Mucosa of descending colon (tissue), 3 donors: ENCODE data around the gene GPR68. TPM values are rescaled to one million over a fixed set of nuclear protein-coding genes. Genes with fewer than 3 reads are reported as not detected.
"Not testable (repeated sequence)": the region's sequence is repeated elsewhere in the genome, so short reads cannot be mapped to it uniquely, and the experiment has no call there.

Experiments
- ATAC-seq: fragments of 200-7000 bp; cut with Tn5 transposase; one replicate; pipeline ENCODE4 v1.9.1; 2020; ENCODE audit warnings: mild to moderate bottlenecking, moderate library complexity
- DNase-seq, 3 donors: peaks; one replicate each; pipeline ENCODE4 v3.0.0-alpha.2; 2020
- H3K36me3 ChIP-seq: fragments of 200-600 bp; one replicate; pipeline ENCODE4 v1.8.0; 2021; ENCODE audit warnings: low read depth, mild to moderate bottlenecking
- H3K4me1 ChIP-seq: fragments of 200-600 bp; one replicate; pipeline ENCODE4 v1.8.0; 2021; ENCODE audit warnings: low read depth, mild to moderate bottlenecking
- H3K4me3 ChIP-seq: fragments of 200-600 bp; one replicate; pipeline ENCODE4 v1.8.0; 2021; ENCODE audit warnings: mild to moderate bottlenecking
- H3K9me3 ChIP-seq: fragments of 200-600 bp; one replicate; pipeline ENCODE4 v1.8.0; 2021; ENCODE audit warnings: mild to moderate bottlenecking
- CTCF ChIP-seq: fragments of 200-600 bp; IDR thresholded peaks from one replicate; pipeline ENCODE4 v1.8.0; 2022; ENCODE audit warnings: antibody characterized with exemption, mild to moderate bottlenecking
- intact Hi-C, 2 donors: fragments of 100-400 bp; cut with DNase I in 1 of 2; cut with micrococcal nuclease in 1 of 2; formaldehyde crosslinking; loops; one replicate each; pipeline versions ENCODE4 v1.11.0 to v1.11.1; 2022; cut with DNase I, micrococcal nuclease
- total RNA-seq, 3 donors: library from RNA; stranded (reverse); fragmentation: NEBNext Ultra II Directional in 2 of 3; extraction: Animal tissue kit (Norgen Biotek cat#: 25700) in 2 of 3; gene quantifications; one replicate each; pipeline versions ENCODE4 v1.2.1 to v1.2.4, GENCODE V29; 2021 to 2023
- donor health status: DM: no; HTN: no; CAD: no; lungs with moderate emphysema.
- donor health status: DM: no; HTN: no; CAD: no.
- donor health status: DM: no; HTN: yes; CAD: no.

The GPR68 gene
- total RNA-seq, 3 donors from 2014 or later, result 1.4 to 2.4 (median 2.3) TPM

GRCh38 chr14:91202234-91202974 is 42.1 kb downstream of the GPR68 start:
- no peak overlapping the region for H3K4me3 ChIP-seq
- H3K36me3 ChIP-seq, result peaks cover 16% of the 10 kb centered on the region
- intact Hi-C loops, result no loop called here
- no peak for TF ChIP-seq CTCF
- no peaks in the 10 kb centered on the region for H3K4me1 ChIP-seq
- DNase-seq (peak in 1 of 3 donors; percentile 11), ATAC-seq (peak; percentile 42)
- peaks cover 14% of the 10 kb centered on the region for H3K9me3 ChIP-seq

GRCh38 chr14:91200802-91201201 is 43.7 kb downstream of the GPR68 start:
- DNase-seq, intact Hi-C loops, H3K4me3 ChIP-seq, H3K4me1 ChIP-seq, ATAC-seq: not testable (repeated sequence)
- peaks cover 14% of the 10 kb centered on the region for H3K9me3 ChIP-seq
- peaks cover 16% of the 10 kb centered on the region for H3K36me3 ChIP-seq

GRCh38 chr14:91197631-91198030 is 46.9 kb downstream of the GPR68 start:
- H3K4me1 ChIP-seq, result no peaks in the 10 kb centered on the region
- intact Hi-C loops, result no loop called here
- peaks cover 14% of the 10 kb centered on the region for H3K9me3 ChIP-seq
- H3K4me3 ChIP-seq, result no peak overlapping the region
- DNase-seq, result no peak
- H3K36me3 ChIP-seq, result peaks cover 16% of the 10 kb centered on the region
- TF ChIP-seq CTCF, result no peak
- no peak for ATAC-seq

DNA sequence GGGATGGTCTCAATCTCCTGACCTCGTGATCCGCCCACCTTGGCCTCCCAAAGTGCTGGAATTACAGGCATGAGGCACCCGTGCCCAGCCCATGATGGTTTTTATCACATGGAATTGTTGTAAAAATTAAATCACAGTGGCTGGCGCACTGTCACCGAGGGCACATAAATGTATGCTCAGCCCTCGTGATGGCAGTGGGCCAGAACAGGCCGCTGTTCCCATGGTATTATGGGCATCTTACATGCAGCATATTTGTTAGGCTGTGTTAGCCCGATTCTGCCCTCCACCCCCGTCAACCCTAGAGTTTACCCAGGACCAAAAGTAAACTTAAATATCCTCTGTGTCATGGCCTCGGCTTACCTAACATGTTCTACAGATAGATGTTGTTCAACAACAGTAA is 48.6 kb downstream of the GPR68 start:
- ATAC-seq, result no peak
- DNase-seq, result no peak
- intact Hi-C loops, result no loop called here
- peaks cover 14% of the 10 kb centered on the region for H3K9me3 ChIP-seq
- H3K36me3 ChIP-seq, result peaks cover 16% of the 10 kb centered on the region
- no peaks in the 10 kb centered on the region for H3K4me1 ChIP-seq
- TF ChIP-seq CTCF, result no peak
- H3K4me3 ChIP-seq, result no peak overlapping the region

DNA sequence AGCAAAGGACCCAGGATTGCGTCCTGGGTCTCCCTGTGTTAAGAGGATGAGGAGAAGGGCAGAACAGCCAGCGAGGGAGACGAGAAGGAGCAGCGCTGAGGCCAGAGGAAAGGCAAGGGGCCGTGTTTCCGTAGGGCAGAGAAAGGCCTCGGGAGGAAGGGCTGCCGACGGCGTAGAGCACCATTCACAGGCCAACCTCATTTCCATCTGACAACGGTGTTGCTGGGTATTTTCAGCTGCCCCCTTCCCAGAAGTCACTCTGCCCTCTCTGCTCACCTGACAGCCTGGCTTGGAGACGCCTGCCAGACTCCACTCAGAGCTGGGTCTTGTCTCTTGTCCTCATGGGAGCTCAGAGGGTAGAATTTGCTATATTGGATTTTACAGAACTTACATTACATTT is 51.4 kb downstream of the GPR68 start:
- peaks cover 6% of the 10 kb centered on the region for H3K36me3 ChIP-seq
- DNase-seq (no peak), ATAC-seq (no peak)
- no peaks in the 10 kb centered on the region for H3K4me1 ChIP-seq
- no peak for TF ChIP-seq CTCF
- intact Hi-C loops, result no loop called here
- H3K9me3 ChIP-seq, result no peaks in the 10 kb centered on the region
- no peak overlapping the region for H3K4me3 ChIP-seq

- peaks cover 14% of the 10 kb centered on the region for H3K36me3 ChIP-seq
- H3K9me3 ChIP-seq, result no peaks in the 10 kb centered on the region
- ATAC-seq (no peak), DNase-seq (no peak)
- intact Hi-C loops, result no loop called here
- TF ChIP-seq CTCF, result no peak
- no peak overlapping the region for H3K4me3 ChIP-seq
- no peaks in the 10 kb centered on the region for H3K4me1 ChIP-seq
These were observed 53.7 kb downstream of the GPR68 start for GRCh38 chr14:91190853-91191252.
